NB4 (cell line): ENCODE results near the gene ATP7A.

ENCODE experiments used
- MYC ChIP-seq: IDR thresholded peaks from 2 replicates; pipeline ENCODE4 v1.6.1; 2011; ENCODE audit warnings: low read depth, low read length
- POLR2A ChIP-seq: IDR thresholded peaks from 2 replicates; pipeline ENCODE4 v1.6.1; 2011; ENCODE audit warnings: mild to moderate bottlenecking; ENCODE audit not compliant: insufficient read length; ENCODE audit errors: extremely low read depth
- TF ChIP-seq, protein P1 (sequence below): IDR thresholded peaks from one replicate; pipeline ENCODE4 v1.5.1; 2012; ENCODE audit warnings: low read depth, low read length
- TF ChIP-seq, protein P2 (sequence below): IDR thresholded peaks from 2 replicates; pipeline ENCODE4 v1.6.1; 2011; ENCODE audit warnings: low read depth, low read length

DNA sequence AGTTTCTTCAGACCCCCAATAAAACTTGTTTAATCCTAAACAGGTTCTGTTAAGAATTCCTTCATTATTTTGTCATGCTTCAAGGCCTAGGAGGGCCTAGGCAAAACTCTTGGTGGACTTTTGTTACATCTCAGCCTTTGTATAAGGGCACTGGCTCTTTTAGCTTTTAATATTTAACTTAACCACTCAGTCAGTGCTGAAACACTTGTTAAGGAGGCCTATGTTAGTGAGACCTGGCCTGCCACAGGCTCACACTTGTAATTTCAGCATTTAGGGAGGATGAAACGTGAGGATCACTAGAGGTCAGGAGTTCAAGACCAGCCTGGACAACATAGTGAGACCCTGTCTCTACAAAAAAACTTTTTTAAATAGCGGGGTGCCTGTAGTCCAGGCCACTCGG lies 160.8 kb downstream of the ATP7A start:
- TF ChIP-seq, protein P1, sequence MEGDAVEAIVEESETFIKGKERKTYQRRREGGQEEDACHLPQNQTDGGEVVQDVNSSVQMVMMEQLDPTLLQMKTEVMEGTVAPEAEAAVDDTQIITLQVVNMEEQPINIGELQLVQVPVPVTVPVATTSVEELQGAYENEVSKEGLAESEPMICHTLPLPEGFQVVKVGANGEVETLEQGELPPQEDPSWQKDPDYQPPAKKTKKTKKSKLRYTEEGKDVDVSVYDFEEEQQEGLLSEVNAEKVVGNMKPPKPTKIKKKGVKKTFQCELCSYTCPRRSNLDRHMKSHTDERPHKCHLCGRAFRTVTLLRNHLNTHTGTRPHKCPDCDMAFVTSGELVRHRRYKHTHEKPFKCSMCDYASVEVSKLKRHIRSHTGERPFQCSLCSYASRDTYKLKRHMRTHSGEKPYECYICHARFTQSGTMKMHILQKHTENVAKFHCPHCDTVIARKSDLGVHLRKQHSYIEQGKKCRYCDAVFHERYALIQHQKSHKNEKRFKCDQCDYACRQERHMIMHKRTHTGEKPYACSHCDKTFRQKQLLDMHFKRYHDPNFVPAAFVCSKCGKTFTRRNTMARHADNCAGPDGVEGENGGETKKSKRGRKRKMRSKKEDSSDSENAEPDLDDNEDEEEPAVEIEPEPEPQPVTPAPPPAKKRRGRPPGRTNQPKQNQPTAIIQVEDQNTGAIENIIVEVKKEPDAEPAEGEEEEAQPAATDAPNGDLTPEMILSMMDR: no peak
- TF ChIP-seq POLR2A (no peak), MYC (no peak)
- TF ChIP-seq, protein P2, sequence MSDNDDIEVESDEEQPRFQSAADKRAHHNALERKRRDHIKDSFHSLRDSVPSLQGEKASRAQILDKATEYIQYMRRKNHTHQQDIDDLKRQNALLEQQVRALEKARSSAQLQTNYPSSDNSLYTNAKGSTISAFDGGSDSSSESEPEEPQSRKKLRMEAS: no peak
